OCI-LY7 (cell line): Measurements from ENCODE around the gene RANBP3L. TPM values are rescaled to one million over a fixed set of nuclear protein-coding genes. Genes with fewer than 3 reads are reported as not detected.
A peak's percentile ranks its signal among the peaks of the same experiment; 100 is the strongest.

Experiments
- BruUV-seq: library from RNA; stranded (reverse); fragments of 400-500 nt; replicated peaks from 2 replicates; lab custom pipeline; 2021; lab: Mats Ljungman, UMichigan
- CTCF ChIA-PET: fragments of 300-600 bp; sonication (Branson Sonifier 250); formaldehyde crosslinking; loops from one replicate; lab custom pipeline; 2022; ENCODE audit warnings: antibody characterized with exemption; ENCODE audit not compliant: unreplicated experiment; lab: Charles Lee
- POLR2A ChIA-PET: fragments of 300-600 bp; sonication (Branson Sonifier 250); formaldehyde crosslinking; loops from one replicate; lab custom pipeline; 2022; ENCODE audit warnings: antibody characterized with exemption; lab: Charles Lee
- DNase-seq: peaks from one replicate; pipeline ENCODE4 v3.0.0-alpha.2; 2015; ENCODE audit warnings: low spot score
- H2AFZ ChIP-seq: fragments of 200-600 bp; sonication (generic), shearing (Covaris generic); 2 replicates; pipeline ENCODE4 v1.6.1; 2014; ENCODE audit warnings: mild to moderate bottlenecking, antibody characterized with exemption, low read length, moderate library complexity
- H3K27ac ChIP-seq: fragments of 200-600 bp; sonication (generic); 2 replicates; pipeline ENCODE4 v1.5.1; 2014; ENCODE audit warnings: mixed run types, low read depth, mild to moderate bottlenecking, moderate library complexity, low read length, inconsistent platforms; ENCODE audit not compliant: poor library complexity, severe bottlenecking
- H3K36me3 ChIP-seq: fragments of 200-600 bp; sonication (generic); 2 replicates; pipeline ENCODE4 v1.6.1; 2014; ENCODE audit warnings: mild to moderate bottlenecking, antibody characterized with exemption, low read length, moderate library complexity, mixed read lengths; ENCODE audit not compliant: insufficient read depth
- H3K4me1 ChIP-seq: fragments of 200-600 bp; sonication (generic); 2 replicates; pipeline ENCODE4 v1.5.1; 2014; ENCODE audit warnings: mild to moderate bottlenecking, low read length; ENCODE audit not compliant: insufficient read depth, poor library complexity, severe bottlenecking
- H3K4me2 ChIP-seq: fragments of 200-600 bp; sonication (generic); 2 replicates; pipeline ENCODE4 v1.6.1; 2014; ENCODE audit warnings: mild to moderate bottlenecking, low read length
- H3K4me3 ChIP-seq: fragments of 200-600 bp; sonication (generic); 2 replicates; pipeline ENCODE4 v1.5.1; 2014; ENCODE audit warnings: mild to moderate bottlenecking, low read depth, low read length; ENCODE audit not compliant: poor library complexity, severe bottlenecking
- H3K79me2 ChIP-seq: fragments of 200-600 bp; sonication (generic); 2 replicates; pipeline ENCODE4 v1.6.1; 2016; ENCODE audit warnings: low read depth, mild to moderate bottlenecking, low read length, moderate library complexity, mixed read lengths; ENCODE audit not compliant: insufficient read depth
- H3K9me2 ChIP-seq: fragments of 200-600 bp; sonication (generic); 2 replicates; pipeline ENCODE4 v1.6.1; 2016; ENCODE audit warnings: mild to moderate bottlenecking, low read length, mixed read lengths; ENCODE audit not compliant: insufficient read depth
- H3K9me3 ChIP-seq: fragments of 200-600 bp; sonication (generic); 2 replicates; pipeline ENCODE4 v1.6.1; 2014; ENCODE audit warnings: mild to moderate bottlenecking, mixed run types, low read length, mixed read lengths
- H4K20me1 ChIP-seq: fragments of 200-600 bp; sonication (generic); 2 replicates; pipeline ENCODE4 v1.6.1; 2014; ENCODE audit warnings: mild to moderate bottlenecking, antibody characterized with exemption, low read length, moderate library complexity, mixed read lengths; ENCODE audit not compliant: insufficient read depth
- CTCF ChIP-seq: fragments of 200-600 bp; sonication (generic); conservative IDR thresholded peaks from 2 replicates; pipeline ENCODE4 v1.5.1; 2014; ENCODE audit warnings: mild to moderate bottlenecking, antibody characterized with exemption, low read length, moderate library complexity, mixed read lengths
- EZH2phosphoT487 ChIP-seq: fragments of 200-600 bp; sonication (generic); IDR thresholded peaks from 2 replicates; pipeline ENCODE4 v1.6.1; 2018; ENCODE audit warnings: low read depth, borderline replicate concordance, mild to moderate bottlenecking, mixed run types, antibody characterized with exemption, low read length, moderate library complexity, mixed read lengths
- intact Hi-C: fragments of 100-400 bp; cut with micrococcal nuclease; formaldehyde crosslinking; loops from one replicate; pipeline ENCODE4 v1.10.0; 2022; ENCODE audit not compliant: unreplicated experiment
- total RNA-seq, 2 experiments: library from RNA; depleted of rRNA in 1 of 2; stranded (reverse); fragments of >200 nt in 1 of 2; shearing (Covaris generic) in 1 of 2; gene quantifications; 2 replicates each; pipeline ENCODE4 v1.2.3, GENCODE V29; 2014 to 2022

Gene RANBP3L
- total RNA-seq, 2 experiments from 2014 or later: not detected

GRCh38 chr5:36311956-36312355 is 10.3 kb upstream of the RANBP3L start:
- H3K79me2 ChIP-seq: no peaks in the 10 kb centered on the region
- H3K9me2 ChIP-seq: no peaks in the 10 kb centered on the region
- ChIA-PET POLR2A (interaction anchor here (0.6 kb wide), 3 partner anchors 41 to 87 kb away, joined by 3 read pairs; no protein-coding TSS in a partner anchor), CTCF (no interaction called here)
- intact Hi-C loops: no loop called here
- H3K4me1 ChIP-seq: peaks cover 16% of the 10 kb centered on the region
- no peak overlapping the region for H3K4me3 ChIP-seq
- H3K9me3 ChIP-seq: no peaks in the 10 kb centered on the region
- DNase-seq: no peak
- TF ChIP-seq EZH2phosphoT487: no peak
- TF ChIP-seq CTCF: no peak
- H3K27ac ChIP-seq: no peak overlapping the region
- no TSS peak for BruUV-seq
- H3K36me3 ChIP-seq: no peaks in the 10 kb centered on the region
- no peaks in the 10 kb centered on the region for H4K20me1 ChIP-seq
- H3K4me2 ChIP-seq: no peak overlapping the region
- no peak overlapping the region for H2AFZ ChIP-seq

GRCh38 chr5:36310138-36310537 is 8.4 kb upstream of the RANBP3L start:
- Histone ChIP-seq H3K9me2 (no peaks in the 10 kb centered on the region), H3K9me3 (no peaks in the 10 kb centered on the region), H3K79me2 (no peaks in the 10 kb centered on the region), H3K4me1 (peaks cover 25% of the 10 kb centered on the region), H3K4me2 (0 out of 2 replicates have a peak overlapping the region, but pooled peaks have one; percentile 16), H3K27ac (no peak overlapping the region), H3K36me3 (no peaks in the 10 kb centered on the region), H2AFZ (peak overlapping the region; percentile 73), H3K4me3 (no peak overlapping the region), H4K20me1 (no peaks in the 10 kb centered on the region)
- TF ChIP-seq CTCF: no peak
- TF ChIP-seq EZH2phosphoT487: no peak
- ChIA-PET CTCF (no interaction called here), POLR2A (no interaction called here)
- intact Hi-C loops: no loop called here
- no TSS peak for BruUV-seq
- peak; percentile 16 for DNase-seq

GRCh38 chr5:36305571-36306326 is 4.0 kb upstream of the RANBP3L start:
- Histone ChIP-seq H4K20me1 (no peaks in the 10 kb centered on the region), H3K36me3 (no peaks in the 10 kb centered on the region), H3K79me2 (no peaks in the 10 kb centered on the region), H3K4me1 (peaks cover 32% of the 10 kb centered on the region), H3K9me2 (no peaks in the 10 kb centered on the region), H3K27ac (no peak overlapping the region), H3K9me3 (no peaks in the 10 kb centered on the region), H2AFZ (peak overlapping the region; percentile 61; the same call in 1 of the 2 replicates), H3K4me3 (no peak overlapping the region), H3K4me2 (peak overlapping the region; percentile 14; the same call in 1 of the 2 replicates)
- TF ChIP-seq CTCF (peak; percentile 93), EZH2phosphoT487 (no peak)
- DNase-seq: peak; percentile 72
- ChIA-PET POLR2A (interaction anchor here (0.6 to 0.9 kb wide), 2 partner anchors 34 to 227 kb away, joined by 3 read pairs; no protein-coding TSS in a partner anchor), CTCF (interaction anchor here (0.9 to 1.7 kb wide), 2 partner anchors 37 to 227 kb away, joined by 3 to 5 read pairs; no protein-coding TSS in a partner anchor)
- BruUV-seq: no TSS peak
- intact Hi-C loops: loop anchor here (1.0 to 2.0 kb wide), 5 partner anchors 40 to 226 kb away; no protein-coding TSS in a partner anchor
